GM12892 (cell line): ENCODE results near the gene RIPOR1.

Source experiments
- POLR2A ChIP-seq: IDR thresholded peaks from 2 replicates; pipeline ENCODE4 v1.6.1; 2011; ENCODE audit warnings: low read depth, low read length, control low read depth
- POLR2AphosphoS5 ChIP-seq: IDR thresholded peaks from 2 replicates; pipeline ENCODE4 v1.6.1; 2011; ENCODE audit warnings: low read depth, low read length, control low read depth
- TAF1 ChIP-seq: IDR thresholded peaks from 2 replicates; pipeline ENCODE4 v1.6.1; 2011; ENCODE audit warnings: low read depth, mild to moderate bottlenecking, control low read depth, low read length, borderline replicate concordance

GRCh38 chr16:67483731-67484525, 44.7 kb upstream of the RIPOR1 start:
- TF ChIP-seq POLR2A: no peak
- no peak for TF ChIP-seq TAF1
- no peak for TF ChIP-seq POLR2AphosphoS5
